K562 (cell line): Measurements from ENCODE around the gene ZNF26.

Experiments used
- CTCF ChIP-seq, 3 experiments: IDR thresholded peaks in 2 of 3; conservative IDR thresholded peaks in 1 of 3; 2 replicates each; pipeline ENCODE4 v1.5.1; 2011 to 2012; ENCODE audit warnings: low read length in 3 of 3, mild to moderate bottlenecking in 3 of 3, control low read depth in 2 of 3, improper control_type of control experiment in 1 of 3, inconsistent platforms in 1 of 3, low read depth in 1 of 3, mixed read lengths in 1 of 3, moderate library complexity in 1 of 3; ENCODE audit not compliant: insufficient read depth in 2 of 3
- E2F4 ChIP-seq: sonication (generic); formaldehyde crosslinking; IDR thresholded peaks from 2 replicates; pipeline ENCODE4 v1.8.0; 2022; ENCODE audit warnings: mild to moderate bottlenecking, low read depth, missing genetic modification reagents
- FOS ChIP-seq: IDR thresholded peaks from 3 replicates; pipeline ENCODE4 v1.6.1; 2011; ENCODE audit not compliant: insufficient read length; ENCODE audit errors: extremely low read depth
- FOXA1 ChIP-seq: fragments of 450-650 bp; IDR thresholded peaks from 2 replicates; pipeline ENCODE4 v1.6.1; 2016; ENCODE audit warnings: mild to moderate bottlenecking, borderline replicate concordance
- GMEB1 ChIP-seq: fragments of 250-450 bp; sonication (Bioruptor Pico); IDR thresholded peaks from 2 replicates; pipeline ENCODE4 v1.4.0; 2020; ENCODE audit warnings: mild to moderate bottlenecking
- KDM5B ChIP-seq: fragments of 200-600 bp; sonication (generic); IDR thresholded peaks from 2 replicates; pipeline ENCODE4 v1.6.1; 2012; ENCODE audit warnings: low read depth, mild to moderate bottlenecking, moderate library complexity, low read length, control low read depth, inconsistent platforms; ENCODE audit not compliant: insufficient replicate concordance
- POLR2A ChIP-seq: fragments of 450-650 bp; conservative IDR thresholded peaks from 2 replicates; pipeline ENCODE4 v1.6.1; 2016
- POU5F1 ChIP-seq: fragments of 150-350 bp; IDR thresholded peaks from 2 replicates; pipeline ENCODE4 v1.6.1; 2014; ENCODE audit warnings: borderline replicate concordance, low read length, low read depth, mild to moderate bottlenecking; ENCODE audit not compliant: partially characterized antibody
- STAT6 ChIP-seq: sonication (generic); formaldehyde crosslinking; IDR thresholded peaks from 2 replicates; pipeline ENCODE4 v1.8.1; 2023; ENCODE audit warnings: mild to moderate bottlenecking, missing genetic modification reagents
- TBP ChIP-seq: optimal IDR thresholded peaks from 2 replicates; pipeline ENCODE3; 2011; ENCODE audit warnings: low read depth, low read length, improper control_type of control experiment
- TCF7 ChIP-seq: sonication (generic); IDR thresholded peaks from 2 replicates; pipeline ENCODE4 v1.6.1; 2016; ENCODE audit warnings: antibody characterized with exemption, borderline replicate concordance
- XRCC3 ChIP-seq: fragments of 450-650 bp; IDR thresholded peaks from 2 replicates; pipeline ENCODE4 v1.6.1; 2017; ENCODE audit warnings: mild to moderate bottlenecking, moderate library complexity
- ZNF23 ChIP-seq: fragments of 250-450 bp; sonication (Bioruptor Pico); IDR thresholded peaks from 2 replicates; pipeline ENCODE4 v1.4.0; 2020; ENCODE audit warnings: mild to moderate bottlenecking
- ZNF830 ChIP-seq: fragments of 250-450 bp; sonication (Bioruptor Pico); IDR thresholded peaks from 2 replicates; pipeline ENCODE4 v1.5.0; 2021; ENCODE audit warnings: mild to moderate bottlenecking

- TF ChIP-seq TBP (no peak), XRCC3 (no peak), ZNF23 (CRISPR knock-in tag) (no peak), GMEB1 (no peak), KDM5B (no peak), TCF7 (no peak), STAT6 (CRISPR knock-in tag) (no peak), FOXA1 (no peak), E2F4 (no peak), FOS (no peak), CTCF (IDR thresholded peaks at IDR 0.05 in 2 of 3, conservative IDR thresholded peaks at IDR 0.05 in 1 of 3; ENCODE audit: insufficient read depth in 2 of 3, low read depth in 1 of 3, low read length in 3 of 3) (no peak), POU5F1 (no peak), POLR2A (no peak), ZNF830 (CRISPR knock-in tag) (no peak)
These were observed 77.4 kb downstream of the ZNF26 start for GRCh38 chr12:133063556-133063955.
